Nephron progenitor cell (in vitro differentiated cells): ENCODE results near the gene DCDC1.
"Not testable (repeated sequence)": the region's sequence is repeated elsewhere in the genome, so short reads cannot be mapped to it uniquely, and the experiment has no call there.

Experiments used
- DNase-seq: peaks from one replicate; pipeline ENCODE4 v3.0.0; 2021
- H3K27ac Mint-ChIP-seq: 2 replicates; pipeline ENCODE4 v1.8.0; 2021; ENCODE audit warnings: mild to moderate bottlenecking, moderate library complexity, mixed read lengths
- H3K27me3 Mint-ChIP-seq: 2 replicates; pipeline ENCODE4 v1.8.0; 2021; ENCODE audit warnings: mild to moderate bottlenecking, low read depth, mixed read lengths; ENCODE audit not compliant: poor library complexity
- H3K36me3 Mint-ChIP-seq: 2 replicates; pipeline ENCODE4 v1.8.0; 2021; ENCODE audit warnings: low read depth, mixed read lengths
- H3K4me1 Mint-ChIP-seq: 2 replicates; pipeline ENCODE4 v1.8.0; 2021; ENCODE audit warnings: mixed read lengths
- H3K4me3 Mint-ChIP-seq: 2 replicates; pipeline ENCODE4 v1.8.0; 2021; ENCODE audit warnings: mild to moderate bottlenecking, moderate library complexity, mixed read lengths
- H3K9me3 Mint-ChIP-seq: 2 replicates; pipeline ENCODE4 v1.8.0; 2021; ENCODE audit warnings: mild to moderate bottlenecking, moderate library complexity, mixed read lengths
- CTCF ChIP-seq: fragments of 200-600 bp; sonication (generic); IDR thresholded peaks from 2 replicates; pipeline ENCODE4 v1.5.0; 2021; ENCODE audit warnings: antibody characterized with exemption

DCDC1 gene

GRCh38 chr11:31295308-31295707 lies 74.2 kb downstream of the DCDC1 start:
- no peaks in the 10 kb centered on the region for H3K4me1 Mint-ChIP-seq
- H3K4me3 Mint-ChIP-seq, result no peak overlapping the region
- H3K27me3 Mint-ChIP-seq, result no peaks in the 10 kb centered on the region
- DNase-seq, result no peak
- no peaks in the 10 kb centered on the region for H3K9me3 Mint-ChIP-seq
- TF ChIP-seq CTCF, result no peak
- H3K36me3 Mint-ChIP-seq, result no peaks in the 10 kb centered on the region
- H3K27ac Mint-ChIP-seq, result no peak overlapping the region

- not testable (repeated sequence) for H3K27me3 Mint-ChIP-seq, H3K4me1 Mint-ChIP-seq, H3K4me3 Mint-ChIP-seq, DNase-seq, H3K36me3 Mint-ChIP-seq, H3K27ac Mint-ChIP-seq
- peaks cover 36% of the 10 kb centered on the region for H3K9me3 Mint-ChIP-seq
Measured at GRCh38 chr11:31273527-31273926, 96.0 kb downstream of the DCDC1 start.

DNA sequence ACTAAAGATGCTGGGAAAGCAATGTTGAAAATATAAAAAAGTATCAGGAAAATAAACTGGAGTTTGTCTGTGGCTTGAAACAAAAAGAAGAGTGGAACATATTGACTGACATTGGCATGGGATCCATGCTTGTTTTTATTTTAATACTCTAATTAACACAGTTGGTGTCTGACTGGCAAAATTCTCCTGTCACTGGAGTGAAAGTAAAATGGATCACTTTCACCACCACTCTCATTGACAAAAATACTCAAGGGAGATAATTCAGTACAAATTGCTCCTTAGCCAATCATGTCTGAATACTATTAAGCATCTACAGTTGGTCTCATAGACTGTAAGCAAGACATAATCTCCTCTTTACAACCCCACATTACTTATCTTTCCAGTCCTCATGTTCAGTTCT lies 101.8 kb downstream of the DCDC1 start:
- no peaks in the 10 kb centered on the region for H3K4me1 Mint-ChIP-seq
- peaks cover 5% of the 10 kb centered on the region for H3K36me3 Mint-ChIP-seq
- DNase-seq, result no peak
- no peak overlapping the region for H3K4me3 Mint-ChIP-seq
- no peak for TF ChIP-seq CTCF
- H3K27me3 Mint-ChIP-seq, result no peaks in the 10 kb centered on the region
- H3K27ac Mint-ChIP-seq, result no peak overlapping the region
- peaks cover 13% of the 10 kb centered on the region for H3K9me3 Mint-ChIP-seq

GRCh38 chr11:31264834-31265233 lies 104.7 kb downstream of the DCDC1 start:
- no peaks in the 10 kb centered on the region for H3K9me3 Mint-ChIP-seq
- DNase-seq, result no peak
- no peak overlapping the region for H3K4me3 Mint-ChIP-seq
- H3K27me3 Mint-ChIP-seq, result no peaks in the 10 kb centered on the region
- no peaks in the 10 kb centered on the region for H3K36me3 Mint-ChIP-seq
- H3K4me1 Mint-ChIP-seq, result no peaks in the 10 kb centered on the region
- TF ChIP-seq CTCF, result peak; percentile 6
- no peak overlapping the region for H3K27ac Mint-ChIP-seq

- Mint-ChIP-seq H3K27ac (no peak overlapping the region), H3K4me3 (no peak overlapping the region), H3K27me3 (no peaks in the 10 kb centered on the region), H3K9me3 (no peaks in the 10 kb centered on the region), H3K4me1 (no peaks in the 10 kb centered on the region), H3K36me3 (no peaks in the 10 kb centered on the region)
- DNase-seq, result no peak
- no peak for TF ChIP-seq CTCF
Measured at GRCh38 chr11:31262761-31263160, 106.8 kb downstream of the DCDC1 start.

- Mint-ChIP-seq H3K27ac (no peak overlapping the region), H3K4me1 (no peaks in the 10 kb centered on the region), H3K27me3 (no peaks in the 10 kb centered on the region), H3K4me3 (no peak overlapping the region), H3K9me3 (no peaks in the 10 kb centered on the region), H3K36me3 (no peaks in the 10 kb centered on the region)
- DNase-seq, result no peak
- no peak for TF ChIP-seq CTCF
Measured at GRCh38 chr11:31259797-31260196, 109.7 kb downstream of the DCDC1 start.
